ENCODE measurements around the gene ZCCHC24. TPM values are rescaled to one million over a fixed set of nuclear protein-coding genes. Genes with fewer than 3 reads are reported as not detected.

Gene ZCCHC24
- total RNA-seq, 1 donor from 2014 or later = 31.8 TPM

- no peak for TF ChIP-seq CTCF (IDR thresholded peaks at IDR 0.05; ENCODE audit: unreplicated experiment)
- Mint-ChIP-seq H3K27me3 (ENCODE audit: low read depth) (no peaks in the 10 kb centered on the region), H3K4me3 (no peak overlapping the region), H3K27ac (peak overlapping the region; percentile 84), H3K4me1 (peaks cover 38% of the 10 kb centered on the region), H3K9me3 (peaks cover 4% of the 10 kb centered on the region), H3K36me3 (peaks cover 6% of the 10 kb centered on the region)
- no peak for DNase-seq (ENCODE audit: low spot score in 2 of 2, unreplicated experiment in 2 of 2)
Measured at GRCh38 chr10:79397051-79397450, 48.4 kb downstream of the ZCCHC24 start.

DNA sequence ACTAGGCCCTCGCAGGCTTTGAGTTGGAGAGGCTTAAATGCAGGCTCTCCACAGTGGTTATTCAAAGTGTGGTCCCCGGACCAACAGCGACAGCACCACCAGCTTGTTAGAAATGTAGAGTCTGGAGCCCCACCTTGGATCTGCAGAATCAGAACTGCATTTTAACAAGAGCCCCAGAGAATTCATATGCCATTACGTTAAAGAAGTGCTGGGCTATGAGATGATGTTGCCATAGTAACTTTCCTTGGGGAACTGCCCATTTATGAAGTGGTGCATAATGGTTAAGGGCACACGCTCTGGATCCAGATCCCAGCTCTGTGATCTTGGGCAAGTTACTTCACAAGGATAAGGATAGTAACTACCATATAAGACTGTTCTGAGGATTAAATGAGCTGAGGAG, 48.9 kb downstream of the ZCCHC24 start:
- Mint-ChIP-seq H3K9me3 (peaks cover 4% of the 10 kb centered on the region), H3K27ac (no peak overlapping the region), H3K4me3 (no peak overlapping the region), H3K4me1 (peaks cover 34% of the 10 kb centered on the region), H3K27me3 (ENCODE audit: low read depth) (no peaks in the 10 kb centered on the region), H3K36me3 (peaks cover 6% of the 10 kb centered on the region)
- no peak for TF ChIP-seq CTCF (IDR thresholded peaks at IDR 0.05; ENCODE audit: unreplicated experiment)
- no peak for DNase-seq (ENCODE audit: low spot score in 2 of 2, unreplicated experiment in 2 of 2)

- Mint-ChIP-seq H3K4me1 (peaks cover 26% of the 10 kb centered on the region), H3K27ac (no peak overlapping the region), H3K36me3 (peaks cover 6% of the 10 kb centered on the region), H3K9me3 (peaks cover 4% of the 10 kb centered on the region), H3K27me3 (ENCODE audit: low read depth) (no peaks in the 10 kb centered on the region), H3K4me3 (no peak overlapping the region)
- TF ChIP-seq CTCF (IDR thresholded peaks at IDR 0.05; ENCODE audit: unreplicated experiment) = no peak
- no peak for DNase-seq (ENCODE audit: low spot score in 2 of 2, unreplicated experiment in 2 of 2)
Measured at GRCh38 chr10:79394664-79395063, 50.8 kb downstream of the ZCCHC24 start.

DNA sequence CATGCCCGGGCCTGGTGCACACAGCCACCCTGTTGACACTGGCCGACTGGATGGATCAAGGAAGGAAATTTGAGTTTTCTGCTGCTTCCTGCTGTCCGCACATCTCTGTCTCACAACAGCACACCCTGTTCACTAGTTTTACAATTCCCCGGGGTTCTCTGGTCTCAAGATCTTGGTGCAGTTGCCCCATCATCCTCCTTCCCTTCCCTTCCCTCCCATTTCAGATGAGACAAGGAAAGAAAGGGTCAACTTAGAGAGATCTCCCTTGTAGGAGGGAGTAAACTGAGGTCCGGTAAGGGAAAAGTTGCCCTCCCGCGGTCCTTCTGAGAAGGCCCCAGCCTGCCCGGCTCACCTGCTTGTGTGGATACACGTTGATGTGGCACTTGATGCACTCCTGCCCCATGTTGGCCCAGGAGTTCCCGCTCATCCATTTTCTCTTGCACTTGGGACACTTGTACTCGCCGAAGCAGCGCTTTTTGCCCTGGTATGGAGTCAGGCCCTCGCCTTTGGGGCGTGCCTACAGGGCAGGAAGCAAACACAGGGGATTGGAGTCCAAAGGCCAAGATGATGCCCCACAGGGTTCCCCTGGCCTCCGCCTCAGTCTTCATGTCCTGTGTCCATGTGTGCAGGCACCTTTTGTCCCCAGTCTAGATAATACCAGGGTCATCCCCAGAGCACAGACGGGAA, 51.4 kb downstream of the ZCCHC24 start:
- Mint-ChIP-seq H3K4me3 (no peak overlapping the region), H3K27ac (no peak overlapping the region), H3K27me3 (ENCODE audit: low read depth) (no peaks in the 10 kb centered on the region), H3K9me3 (peaks cover 4% of the 10 kb centered on the region), H3K36me3 (peaks cover 6% of the 10 kb centered on the region), H3K4me1 (peaks cover 20% of the 10 kb centered on the region)
- no peak for DNase-seq (ENCODE audit: low spot score in 2 of 2, unreplicated experiment in 2 of 2)
- TF ChIP-seq CTCF (IDR thresholded peaks at IDR 0.05; ENCODE audit: unreplicated experiment) = no peak

GRCh38 chr10:79393221-79393923, 52.1 kb downstream of the ZCCHC24 start:
- peak in 1 of 2 experiments; percentile 13 for DNase-seq (ENCODE audit: low spot score in 2 of 2, unreplicated experiment in 2 of 2)
- peaks cover 4% of the 10 kb centered on the region for H3K9me3 Mint-ChIP-seq
- H3K4me3 Mint-ChIP-seq = no peak overlapping the region

More at GRCh38 chr10:79393221-79393923, 52.1 kb downstream of the ZCCHC24 start:
- H3K36me3 Mint-ChIP-seq = peaks cover 6% of the 10 kb centered on the region
- no peak overlapping the region for H3K27ac Mint-ChIP-seq
- TF ChIP-seq CTCF (IDR thresholded peaks at IDR 0.05; ENCODE audit: unreplicated experiment) = no peak
- no peaks in the 10 kb centered on the region for H3K27me3 Mint-ChIP-seq (ENCODE audit: low read depth)
- H3K4me1 Mint-ChIP-seq = peaks cover 14% of the 10 kb centered on the region
